ENCODE measurements around the gene FBXL19.
A peak's percentile ranks its signal among the peaks of the same experiment; 100 is the strongest.
"Not testable (repeated sequence)": the region's sequence is repeated elsewhere in the genome, so short reads cannot be mapped to it uniquely, and the experiment has no call there.

FBXL19 gene

GRCh38 chr16:30923554-30924075 lies at the start of gene FBXL19:
Gene FBXL19, plus strand, starts transcription at chr16:30923572. Its CDS starts 2,183 bp downstream, at chr16:30925755.
- DNase-seq (ENCODE audit: low spot score): peak; percentile 33

- no peak for DNase-seq (ENCODE audit: low spot score)
Observed at GRCh38 chr16:30874244-30874820, 49.0 kb upstream of the FBXL19 start.

- DNase-seq (ENCODE audit: low spot score): peak; percentile 78
Observed at GRCh38 chr16:30874821-30875717, 48.3 kb upstream of the FBXL19 start.

- DNase-seq (ENCODE audit: low spot score): no peak
Observed at GRCh38 chr16:30875871-30876801, 47.2 kb upstream of the FBXL19 start.

- DNase-seq (ENCODE audit: low spot score): no peak
Observed at GRCh38 chr16:30876867-30877266, 46.5 kb upstream of the FBXL19 start.

- no peak for DNase-seq (ENCODE audit: low spot score)
Observed at GRCh38 chr16:30882429-30883310, 40.7 kb upstream of the FBXL19 start.

GRCh38 chr16:30884760-30885159 lies 38.6 kb upstream of the FBXL19 start:
- DNase-seq (ENCODE audit: low spot score): no peak

GRCh38 chr16:30885196-30885595 lies 38.2 kb upstream of the FBXL19 start:
- DNase-seq (ENCODE audit: low spot score): no peak

GRCh38 chr16:30886145-30886544 lies 37.2 kb upstream of the FBXL19 start:
- no peak for DNase-seq (ENCODE audit: low spot score)

- no peak for DNase-seq (ENCODE audit: low spot score)
Observed at GRCh38 chr16:30887927-30888326, 35.4 kb upstream of the FBXL19 start.

GRCh38 chr16:30888856-30889499 lies 34.4 kb upstream of the FBXL19 start:
- DNase-seq (ENCODE audit: low spot score): no peak

GRCh38 chr16:30889721-30890120 lies 33.7 kb upstream of the FBXL19 start:
- DNase-seq (ENCODE audit: low spot score): no peak

- DNase-seq (ENCODE audit: low spot score): not testable (repeated sequence)
Observed at GRCh38 chr16:30891043-30891823, 32.1 kb upstream of the FBXL19 start.

GRCh38 chr16:30892670-30893416 lies 30.5 kb upstream of the FBXL19 start:
- no peak for DNase-seq (ENCODE audit: low spot score)

- no peak for DNase-seq (ENCODE audit: low spot score)
Observed at GRCh38 chr16:30893417-30893743, 30.0 kb upstream of the FBXL19 start.

- peak; percentile 70 for DNase-seq (ENCODE audit: low spot score)
Observed at GRCh38 chr16:30893744-30894539, 29.4 kb upstream of the FBXL19 start, which contains the start of gene BCL7C. Gene BCL7C, minus strand, starts transcription at chr16:30894077. Its CDS starts 133 bp downstream, at chr16:30893944.

- no peak for DNase-seq (ENCODE audit: low spot score)
Observed at GRCh38 chr16:30894540-30895368, 28.6 kb upstream of the FBXL19 start.

Measured in HuH-7.5 (cell line).